ENCODE data around the gene ROR1. TPM values are rescaled to one million over a fixed set of nuclear protein-coding genes. Genes with fewer than 3 reads are reported as not detected.

The ROR1 gene
- total RNA-seq, 1 donor = 52.5 TPM

- Histone ChIP-seq H4K20me1 (ENCODE audit: insufficient read depth, low read length) (no peaks in the 10 kb centered on the region), H2AFZ (ENCODE audit: low read length) (no peak overlapping the region), H3K36me3 (ENCODE audit: insufficient read depth, low read length) (no peaks in the 10 kb centered on the region), H3K27ac (ENCODE audit: low read depth, low read length) (no peak overlapping the region), H3K4me1 (ENCODE audit: insufficient read depth, low read length) (no peaks in the 10 kb centered on the region), H3K27me3 (ENCODE audit: insufficient read depth, low read length) (no peaks in the 10 kb centered on the region), H3K4me2 (ENCODE audit: insufficient read depth, low read length) (no peak overlapping the region), H3K9me3 (ENCODE audit: low read depth, low read length) (no peaks in the 10 kb centered on the region), H3K79me2 (ENCODE audit: insufficient read depth, low read length) (no peaks in the 10 kb centered on the region), H3K4me3 (ENCODE audit: insufficient read depth, low read length) (no peak overlapping the region)
- no peak for TF ChIP-seq CTCF (IDR thresholded peaks at IDR 0.05; ENCODE audit: extremely low read depth, low read depth, low read length)
- DNase-seq (ENCODE audit: insufficient read length, low spot score, missing footprints) = no peak
Observed at GRCh38 chr1:64052777-64053176, 279.0 kb downstream of the ROR1 start.

GRCh38 chr1:64055310-64055709, 281.5 kb downstream of the ROR1 start:
- peaks cover 3% of the 10 kb centered on the region for H3K36me3 ChIP-seq (ENCODE audit: insufficient read depth, low read length)
- H3K4me3 ChIP-seq (ENCODE audit: insufficient read depth, low read length) = no peak overlapping the region
- DNase-seq (ENCODE audit: insufficient read length, low spot score, missing footprints) = no peak
- no peaks in the 10 kb centered on the region for H4K20me1 ChIP-seq (ENCODE audit: insufficient read depth, low read length)
- no peaks in the 10 kb centered on the region for H3K27me3 ChIP-seq (ENCODE audit: insufficient read depth, low read length)
- H3K4me2 ChIP-seq (ENCODE audit: insufficient read depth, low read length) = no peak overlapping the region
- H3K9me3 ChIP-seq (ENCODE audit: low read depth, low read length) = no peaks in the 10 kb centered on the region
- no peak for TF ChIP-seq CTCF (IDR thresholded peaks at IDR 0.05; ENCODE audit: extremely low read depth, low read depth, low read length)
- no peak overlapping the region for H2AFZ ChIP-seq (ENCODE audit: low read length)
- no peak overlapping the region for H3K27ac ChIP-seq (ENCODE audit: low read depth, low read length)
- H3K4me1 ChIP-seq (ENCODE audit: insufficient read depth, low read length) = peaks cover 3% of the 10 kb centered on the region
- no peaks in the 10 kb centered on the region for H3K79me2 ChIP-seq (ENCODE audit: insufficient read depth, low read length)

GRCh38 chr1:64059556-64059955, 285.7 kb downstream of the ROR1 start:
- DNase-seq (ENCODE audit: insufficient read length, low spot score, missing footprints) = no peak
- no peaks in the 10 kb centered on the region for H3K79me2 ChIP-seq (ENCODE audit: insufficient read depth, low read length)
- H2AFZ ChIP-seq (ENCODE audit: low read length) = no peak overlapping the region
- H3K36me3 ChIP-seq (ENCODE audit: insufficient read depth, low read length) = peaks cover 3% of the 10 kb centered on the region
- H3K4me2 ChIP-seq (ENCODE audit: insufficient read depth, low read length) = no peak overlapping the region
- H3K4me3 ChIP-seq (ENCODE audit: insufficient read depth, low read length) = no peak overlapping the region
- H3K27me3 ChIP-seq (ENCODE audit: insufficient read depth, low read length) = no peaks in the 10 kb centered on the region
- H4K20me1 ChIP-seq (ENCODE audit: insufficient read depth, low read length) = no peaks in the 10 kb centered on the region
- no peak for TF ChIP-seq CTCF (IDR thresholded peaks at IDR 0.05; ENCODE audit: extremely low read depth, low read depth, low read length)
- H3K4me1 ChIP-seq (ENCODE audit: insufficient read depth, low read length) = peaks cover 27% of the 10 kb centered on the region
- no peaks in the 10 kb centered on the region for H3K9me3 ChIP-seq (ENCODE audit: low read depth, low read length)
- no peak overlapping the region for H3K27ac ChIP-seq (ENCODE audit: low read depth, low read length)

GRCh38 chr1:64060611-64061302, 286.9 kb downstream of the ROR1 start:
- no peaks in the 10 kb centered on the region for H3K9me3 ChIP-seq (ENCODE audit: low read depth, low read length)
- H3K4me3 ChIP-seq (ENCODE audit: insufficient read depth, low read length) = no peak overlapping the region
- H3K79me2 ChIP-seq (ENCODE audit: insufficient read depth, low read length) = no peaks in the 10 kb centered on the region
- no peak for DNase-seq (ENCODE audit: insufficient read length, low spot score, missing footprints)
- H3K4me1 ChIP-seq (ENCODE audit: insufficient read depth, low read length) = peaks cover 27% of the 10 kb centered on the region
- no peak overlapping the region for H3K4me2 ChIP-seq (ENCODE audit: insufficient read depth, low read length)
- no peaks in the 10 kb centered on the region for H4K20me1 ChIP-seq (ENCODE audit: insufficient read depth, low read length)
- TF ChIP-seq CTCF (IDR thresholded peaks at IDR 0.05; ENCODE audit: extremely low read depth, low read depth, low read length) = no peak
- H3K36me3 ChIP-seq (ENCODE audit: insufficient read depth, low read length) = peaks cover 3% of the 10 kb centered on the region
- no peak overlapping the region for H2AFZ ChIP-seq (ENCODE audit: low read length)
- no peaks in the 10 kb centered on the region for H3K27me3 ChIP-seq (ENCODE audit: insufficient read depth, low read length)
- peak overlapping the region; percentile 36 for H3K27ac ChIP-seq (ENCODE audit: low read depth, low read length)

Measured in osteoblast (primary cell).